GM10266 (cell line): ENCODE measurements around the gene COMMD7.

Experiments used
- DNase-seq: peaks from one replicate; pipeline ENCODE4 v3.0.0; 2012; ENCODE audit errors: extremely low spot score
- TF ChIP-seq, protein P1 (sequence below): IDR thresholded peaks from 2 replicates; pipeline ENCODE4 v1.5.1; 2012; ENCODE audit warnings: mild to moderate bottlenecking, low read depth; ENCODE audit not compliant: control insufficient read depth, insufficient read depth; ENCODE audit errors: missing control alignments

The COMMD7 gene

DNA sequence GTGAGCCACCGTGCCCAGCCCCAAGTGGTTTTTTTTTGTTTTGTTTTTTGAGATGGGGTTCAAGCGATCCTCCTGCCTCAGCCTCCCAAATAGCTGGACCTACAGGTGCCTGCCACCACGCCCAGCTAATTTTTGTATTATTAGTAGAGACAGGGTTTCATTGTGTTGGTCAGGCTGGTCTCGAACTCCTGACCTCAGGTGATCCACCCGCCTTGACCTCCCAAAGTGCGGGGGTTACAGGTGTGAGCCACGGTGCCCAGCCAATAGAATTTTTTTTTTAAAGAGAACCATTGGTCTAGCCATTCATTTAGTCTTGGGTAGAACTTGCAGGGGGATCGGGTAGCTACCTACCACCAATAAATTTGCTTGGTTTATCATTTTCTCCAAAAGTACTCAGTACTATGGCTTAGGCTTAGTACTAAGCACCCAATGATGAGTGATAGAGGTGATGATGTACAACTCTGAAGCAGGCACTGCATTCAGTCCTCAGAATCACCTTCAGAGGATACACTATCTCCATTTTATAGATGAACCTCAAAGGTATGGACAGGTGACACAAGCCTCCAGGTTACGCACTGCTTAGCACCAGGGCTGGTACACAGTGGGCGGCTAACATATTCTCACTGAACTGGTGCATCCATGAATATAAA, 56.6 kb downstream of the COMMD7 start:
- no peak for DNase-seq
- TF ChIP-seq, protein P1, sequence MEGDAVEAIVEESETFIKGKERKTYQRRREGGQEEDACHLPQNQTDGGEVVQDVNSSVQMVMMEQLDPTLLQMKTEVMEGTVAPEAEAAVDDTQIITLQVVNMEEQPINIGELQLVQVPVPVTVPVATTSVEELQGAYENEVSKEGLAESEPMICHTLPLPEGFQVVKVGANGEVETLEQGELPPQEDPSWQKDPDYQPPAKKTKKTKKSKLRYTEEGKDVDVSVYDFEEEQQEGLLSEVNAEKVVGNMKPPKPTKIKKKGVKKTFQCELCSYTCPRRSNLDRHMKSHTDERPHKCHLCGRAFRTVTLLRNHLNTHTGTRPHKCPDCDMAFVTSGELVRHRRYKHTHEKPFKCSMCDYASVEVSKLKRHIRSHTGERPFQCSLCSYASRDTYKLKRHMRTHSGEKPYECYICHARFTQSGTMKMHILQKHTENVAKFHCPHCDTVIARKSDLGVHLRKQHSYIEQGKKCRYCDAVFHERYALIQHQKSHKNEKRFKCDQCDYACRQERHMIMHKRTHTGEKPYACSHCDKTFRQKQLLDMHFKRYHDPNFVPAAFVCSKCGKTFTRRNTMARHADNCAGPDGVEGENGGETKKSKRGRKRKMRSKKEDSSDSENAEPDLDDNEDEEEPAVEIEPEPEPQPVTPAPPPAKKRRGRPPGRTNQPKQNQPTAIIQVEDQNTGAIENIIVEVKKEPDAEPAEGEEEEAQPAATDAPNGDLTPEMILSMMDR, result no peak

- DNase-seq, result no peak
- TF ChIP-seq, protein P1, result no peak
Observed at GRCh38 chr20:32685541-32686529, 57.4 kb downstream of the COMMD7 start.

- no peak for DNase-seq
Observed at GRCh38 chr20:32682508-32682987, 60.7 kb downstream of the COMMD7 start.

DNA sequence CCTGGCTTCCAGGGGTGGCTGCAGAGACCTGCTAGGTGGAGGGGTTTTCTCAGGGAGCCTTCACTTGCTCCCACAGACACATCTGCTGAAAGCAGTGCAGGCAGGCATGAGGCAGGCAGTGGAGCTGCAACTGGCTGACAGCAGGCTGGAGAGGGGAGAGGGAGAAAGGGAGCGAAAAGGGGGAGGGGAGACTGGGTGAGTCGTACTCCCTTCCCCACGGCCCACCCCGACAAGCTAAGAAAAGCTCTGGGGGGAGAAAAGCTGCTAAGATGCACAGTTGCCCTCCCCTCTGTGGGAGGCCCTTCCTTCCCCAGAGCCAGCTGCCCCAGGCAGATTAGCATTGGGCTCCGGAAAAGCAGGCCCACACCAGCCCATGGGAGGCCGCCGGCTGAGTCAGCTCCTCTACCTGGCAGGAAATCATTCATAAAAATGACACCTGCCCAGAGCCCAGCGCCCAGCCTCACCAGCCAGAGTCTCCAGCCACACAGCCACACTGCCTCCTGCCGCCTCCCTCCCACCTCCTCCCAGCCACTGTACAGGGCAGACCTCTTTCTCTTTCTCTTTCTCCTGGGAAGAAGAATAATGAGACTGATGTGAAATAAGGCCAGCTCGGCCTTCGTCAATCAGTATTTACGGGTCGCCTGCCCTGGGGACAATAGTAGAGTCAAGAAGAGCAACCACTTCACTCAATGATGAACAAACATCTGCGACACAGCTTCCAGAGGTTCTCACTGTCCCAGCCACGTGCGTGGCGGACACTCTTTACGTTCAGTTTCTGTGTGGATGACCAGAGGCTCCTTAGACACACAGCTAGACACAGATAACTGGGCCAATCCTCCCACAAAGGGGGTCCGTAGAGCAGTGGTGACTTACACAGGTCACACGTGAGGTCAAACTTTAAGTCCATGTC, 61.8 kb downstream of the COMMD7 start:
- DNase-seq, result no peak
- TF ChIP-seq, protein P1, result no peak

More at GRCh38 chr20:32682508-32682987, 60.7 kb downstream of the COMMD7 start:
- TF ChIP-seq, protein P1, result no peak

DNA sequence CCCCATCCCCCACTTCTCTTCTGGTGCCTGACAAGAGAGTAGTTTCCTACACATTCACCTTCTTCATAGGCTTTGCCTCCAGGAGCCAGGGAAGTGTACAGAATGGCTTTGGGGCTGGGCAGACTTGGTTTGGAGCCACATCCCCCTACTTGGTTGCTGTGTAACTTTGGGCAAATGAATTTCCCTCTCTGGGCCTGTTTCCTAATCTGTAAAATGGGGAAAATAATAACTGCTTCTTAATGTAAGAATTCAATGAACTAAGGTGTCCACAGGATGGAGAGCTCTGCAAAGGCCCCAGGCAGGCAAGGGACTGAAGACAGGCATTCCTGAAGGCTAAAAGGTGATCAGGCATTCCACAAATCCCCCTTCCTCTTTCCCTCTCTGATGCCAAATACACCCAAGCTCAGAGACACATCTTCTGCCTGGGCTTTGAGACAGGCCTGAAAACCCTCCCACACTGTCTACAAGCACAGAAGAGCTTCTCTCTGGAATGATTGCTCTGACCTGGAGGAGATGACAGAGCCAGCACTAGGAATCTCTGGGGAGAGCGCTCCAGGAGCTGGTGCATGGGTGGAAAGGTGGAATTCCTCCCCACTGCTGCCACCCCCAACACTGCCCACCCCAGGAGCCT, 62.6 kb downstream of the COMMD7 start:
- no peak for DNase-seq
- TF ChIP-seq, protein P1, result no peak

GRCh38 chr20:32678948-32679347, 64.3 kb downstream of the COMMD7 start:
- TF ChIP-seq, protein P1, result no peak
- DNase-seq, result no peak
